Calu3 (cell line): Measurements from ENCODE around the gene MAGI1. TPM values are rescaled to one million over a fixed set of nuclear protein-coding genes. Genes with fewer than 3 reads are reported as not detected.
A peak's percentile ranks its signal among the peaks of the same experiment; 100 is the strongest.

Source experiments
- BruUV-seq: library from RNA; stranded (reverse); fragments of 400-500 nt; replicated peaks from 2 replicates; lab custom pipeline; 2021; lab: Mats Ljungman, UMichigan
- CTCF ChIA-PET: fragments of 300-600 bp; sonication (Branson Sonifier 250); formaldehyde crosslinking; loops from one replicate; lab custom pipeline; 2022; ENCODE audit warnings: antibody characterized with exemption; lab: Charles Lee
- DNase-seq: peaks from one replicate; pipeline ENCODE4 v3.0.0; 2022
- H3K27ac Mint-ChIP-seq: one replicate; pipeline ENCODE4 v1.8.0; 2022; ENCODE audit warnings: mixed read lengths; ENCODE audit not compliant: unreplicated experiment
- H3K27me3 Mint-ChIP-seq: one replicate; pipeline ENCODE4 v1.8.0; 2022; ENCODE audit warnings: mixed read lengths; ENCODE audit not compliant: unreplicated experiment
- H3K36me3 Mint-ChIP-seq: one replicate; pipeline ENCODE4 v1.8.0; 2022; ENCODE audit warnings: mild to moderate bottlenecking, moderate library complexity, mixed read lengths; ENCODE audit not compliant: insufficient read depth, unreplicated experiment
- H3K4me1 Mint-ChIP-seq: one replicate; pipeline ENCODE4 v1.8.0; 2022; ENCODE audit warnings: mild to moderate bottlenecking, low read depth, mixed read lengths; ENCODE audit not compliant: unreplicated experiment
- H3K4me3 Mint-ChIP-seq: one replicate; pipeline ENCODE4 v1.8.0; 2022; ENCODE audit warnings: mild to moderate bottlenecking, low read depth, moderate library complexity, mixed read lengths; ENCODE audit not compliant: unreplicated experiment
- H3K9me3 Mint-ChIP-seq: one replicate; pipeline ENCODE4 v1.8.0; 2022; ENCODE audit warnings: low read depth, mixed read lengths; ENCODE audit not compliant: unreplicated experiment
- intact Hi-C: fragments of 100-400 bp; cut with micrococcal nuclease; formaldehyde crosslinking; loops from one replicate; pipeline ENCODE4 v1.10.0; 2022; ENCODE audit not compliant: unreplicated experiment
- total RNA-seq: library from RNA; stranded (reverse); gene quantifications from 2 replicates; pipeline ENCODE4 v1.2.3, GENCODE V29; 2022
- TF ChIP-seq, protein P1 (sequence below): fragments of 200-600 bp; IDR thresholded peaks from one replicate; pipeline ENCODE4 v1.8.0; 2022; ENCODE audit warnings: antibody characterized with exemption; ENCODE audit not compliant: unreplicated experiment

Gene MAGI1
- total RNA-seq, 1 experiment from 2014 or later: 76.4 TPM

DNA sequence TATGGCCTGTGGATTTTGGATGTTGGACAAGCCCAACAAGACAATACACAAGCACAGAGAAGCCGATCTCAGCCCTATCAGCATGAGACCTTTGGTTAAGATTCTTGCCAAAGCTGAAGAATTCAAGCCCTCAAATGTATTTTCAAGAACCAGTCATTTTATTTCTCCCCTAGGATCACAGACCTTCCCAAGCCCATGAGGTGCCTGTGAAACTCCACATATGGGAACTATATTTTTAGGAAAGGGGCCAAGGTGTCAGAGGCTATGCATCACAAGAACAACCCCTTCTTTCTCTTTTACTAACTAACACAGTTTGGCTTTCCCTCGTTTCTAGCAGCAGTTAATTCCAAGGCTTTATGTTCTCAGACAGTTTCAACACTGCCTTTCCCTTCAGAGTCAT, 364.5 kb downstream of the MAGI1 start:
- BruUV-seq: no TSS peak
- Mint-ChIP-seq H3K27ac (no peak overlapping the region), H3K27me3 (no peaks in the 10 kb centered on the region), H3K9me3 (no peaks in the 10 kb centered on the region), H3K36me3 (peaks cover 7% of the 10 kb centered on the region), H3K4me1 (peaks cover 22% of the 10 kb centered on the region), H3K4me3 (no peak overlapping the region)
- CTCF ChIA-PET: interaction anchor here (0.9 to 2.0 kb wide), 2 partner anchors 8 to 235 kb away, joined by 3 to 10 read pairs; no protein-coding TSS in a partner anchor
- TF ChIP-seq, protein P1, sequence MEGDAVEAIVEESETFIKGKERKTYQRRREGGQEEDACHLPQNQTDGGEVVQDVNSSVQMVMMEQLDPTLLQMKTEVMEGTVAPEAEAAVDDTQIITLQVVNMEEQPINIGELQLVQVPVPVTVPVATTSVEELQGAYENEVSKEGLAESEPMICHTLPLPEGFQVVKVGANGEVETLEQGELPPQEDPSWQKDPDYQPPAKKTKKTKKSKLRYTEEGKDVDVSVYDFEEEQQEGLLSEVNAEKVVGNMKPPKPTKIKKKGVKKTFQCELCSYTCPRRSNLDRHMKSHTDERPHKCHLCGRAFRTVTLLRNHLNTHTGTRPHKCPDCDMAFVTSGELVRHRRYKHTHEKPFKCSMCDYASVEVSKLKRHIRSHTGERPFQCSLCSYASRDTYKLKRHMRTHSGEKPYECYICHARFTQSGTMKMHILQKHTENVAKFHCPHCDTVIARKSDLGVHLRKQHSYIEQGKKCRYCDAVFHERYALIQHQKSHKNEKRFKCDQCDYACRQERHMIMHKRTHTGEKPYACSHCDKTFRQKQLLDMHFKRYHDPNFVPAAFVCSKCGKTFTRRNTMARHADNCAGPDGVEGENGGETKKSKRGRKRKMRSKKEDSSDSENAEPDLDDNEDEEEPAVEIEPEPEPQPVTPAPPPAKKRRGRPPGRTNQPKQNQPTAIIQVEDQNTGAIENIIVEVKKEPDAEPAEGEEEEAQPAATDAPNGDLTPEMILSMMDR: no peak
- no peak for DNase-seq
- intact Hi-C loops: loop anchor here (5.0 to 10.0 kb wide), 2 partner anchors 192 to 329 kb away; no protein-coding TSS in a partner anchor

GRCh38 chr3:65672871-65673815, 365.6 kb downstream of the MAGI1 start:
- Mint-ChIP-seq H3K27me3 (no peaks in the 10 kb centered on the region), H3K9me3 (no peaks in the 10 kb centered on the region), H3K4me1 (peaks cover 15% of the 10 kb centered on the region), H3K27ac (no peak overlapping the region), H3K4me3 (no peak overlapping the region), H3K36me3 (peaks cover 7% of the 10 kb centered on the region)
- BruUV-seq: no TSS peak
- TF ChIP-seq, protein P1: peak; percentile 63
- intact Hi-C loops: loop anchor here (2.0 to 10.0 kb wide), 3 partner anchors 191 to 328 kb away; no protein-coding TSS in a partner anchor
- CTCF ChIA-PET: interaction anchor here (0.6 to 2.0 kb wide), 4 partner anchors 9 to 501 kb away, joined by 3 to 10 read pairs (median 3); no protein-coding TSS in a partner anchor
- DNase-seq: peak; percentile 64

DNA sequence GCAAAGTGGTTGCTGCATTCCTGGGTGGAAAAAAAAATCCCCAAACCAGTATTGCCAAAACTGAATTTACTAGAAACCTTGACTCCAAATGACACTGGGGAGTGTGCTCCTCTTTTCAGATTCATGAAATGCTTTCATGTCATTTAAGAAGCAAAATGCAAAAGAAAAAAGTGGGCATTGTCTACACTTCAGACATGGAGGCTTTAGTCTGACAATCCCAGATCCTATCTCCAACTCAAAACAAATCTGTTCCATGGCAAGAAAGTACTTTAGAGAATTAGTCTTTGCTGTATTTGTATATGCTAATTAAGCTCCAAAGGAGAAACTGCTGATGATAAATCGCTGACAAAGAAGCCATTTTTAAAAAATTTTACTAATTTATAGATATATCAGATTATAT, 366.7 kb downstream of the MAGI1 start:
- peaks cover 6% of the 10 kb centered on the region for H3K4me1 Mint-ChIP-seq
- no peaks in the 10 kb centered on the region for H3K27me3 Mint-ChIP-seq
- H3K27ac Mint-ChIP-seq: no peak overlapping the region
- no TSS peak for BruUV-seq
- TF ChIP-seq, protein P1: no peak
- H3K36me3 Mint-ChIP-seq: no peaks in the 10 kb centered on the region
- intact Hi-C loops: loop anchor here (2.0 to 10.0 kb wide), 3 partner anchors 190 to 327 kb away; no protein-coding TSS in a partner anchor
- H3K9me3 Mint-ChIP-seq: no peaks in the 10 kb centered on the region
- H3K4me3 Mint-ChIP-seq: no peak overlapping the region
- no peak for DNase-seq
- CTCF ChIA-PET: no interaction called here

GRCh38 chr3:65671004-65671403, 367.7 kb downstream of the MAGI1 start:
- TF ChIP-seq, protein P1: no peak
- H3K9me3 Mint-ChIP-seq: no peaks in the 10 kb centered on the region
- intact Hi-C loops: loop anchor here (5.0 to 10.0 kb wide), 2 partner anchors 189 to 326 kb away; no protein-coding TSS in a partner anchor
- CTCF ChIA-PET: no interaction called here
- H3K4me3 Mint-ChIP-seq: no peak overlapping the region
- no peaks in the 10 kb centered on the region for H3K36me3 Mint-ChIP-seq
- no peaks in the 10 kb centered on the region for H3K27me3 Mint-ChIP-seq
- no peak overlapping the region for H3K27ac Mint-ChIP-seq
- no TSS peak for BruUV-seq
- DNase-seq: no peak
- peaks cover 11% of the 10 kb centered on the region for H3K4me1 Mint-ChIP-seq
